K562 (cell line): ENCODE measurements around the gene SFXN2. TPM values are rescaled to one million over a fixed set of nuclear protein-coding genes. Genes with fewer than 3 reads are reported as not detected.

ENCODE experiments used
- ATAC-seq: fragments of 200-7000 bp; cut with Tn5 transposase; 3 replicates; pipeline ENCODE4 v1.9.1; 2020; ENCODE audit warnings: moderate library complexity
- BruUV-seq: library from RNA; stranded (reverse); fragments of 400-500 nt; replicated peaks from 2 replicates; lab custom pipeline; 2021; lab: Mats Ljungman, UMichigan
- CTCF ChIA-PET: fragments of 300-600 bp; formaldehyde crosslinking; extraction: SDS; loops from one replicate; lab custom pipeline; 2021; ENCODE audit warnings: low intra/inter-chr PET ratio; lab: Yijun Ruan, JAX
- POLR2A ChIA-PET: fragments of 300-600, 350-650 bp; sonication (Branson Sonifier 250); formaldehyde crosslinking; extraction: SDS; loops from one replicate; lab custom pipeline; 2021; ENCODE audit warnings: antibody characterized with exemption, inconsistent platforms; lab: Yijun Ruan, JAX
- DNase-seq, 4 experiments: peaks; one replicate each; pipeline versions ENCODE4 v3.0.0 to v3.0.0-alpha.2; 2011 to 2018; ENCODE audit warnings: low spot score in 3 of 4, mixed read lengths in 3 of 4; ENCODE audit errors: extremely low read depth in 1 of 4
- FAIRE-seq: peaks from 2 replicates; lab custom pipeline; 2011; peaks lifted over from hg19 to GRCh38; lab: Jason Lieb, UNC
- H2AFZ ChIP-seq: 2 replicates; pipeline ENCODE4 v1.6.0; 2011; ENCODE audit warnings: low read depth, low read length, control low read depth, inconsistent platforms
- H3K27ac ChIP-seq: fragments of 200-600 bp; 3 replicates; pipeline ENCODE4 v1.8.0; 2011; ENCODE audit warnings: low read depth, mild to moderate bottlenecking, control low read depth, inconsistent platforms, low read length, moderate library complexity, mixed read lengths; ENCODE audit errors: extremely low read depth
- H3K27me3 ChIP-seq, 2 experiments: fragments of 300-600 bp in 1 of 2; 2 replicates in 1 of 2; 3 replicates in 1 of 2; pipeline versions ENCODE4 v1.6.0 to v1.8.0; 2011; ENCODE audit warnings: inconsistent platforms in 2 of 2, low read length in 2 of 2, mild to moderate bottlenecking in 1 of 2, mixed read lengths in 1 of 2, moderate library complexity in 1 of 2; ENCODE audit not compliant: control insufficient read depth in 2 of 2, insufficient read depth in 2 of 2
- H3K36me3 ChIP-seq: fragments of 300-600 bp; 3 replicates; pipeline ENCODE4 v1.8.0; 2011; ENCODE audit warnings: mild to moderate bottlenecking, low read length, inconsistent platforms; ENCODE audit not compliant: control insufficient read depth, insufficient read depth
- H3K4me1 ChIP-seq, 2 experiments: fragments of 200-600 bp in 1 of 2; replicated peaks in 1 of 2; 2 replicates in 1 of 2; 3 replicates in 1 of 2; pipeline versions ENCODE4 v1.5.1 to v1.8.0; 2011; ENCODE audit warnings: inconsistent platforms in 2 of 2, low read length in 2 of 2, mild to moderate bottlenecking in 1 of 2, mixed read lengths in 1 of 2, moderate library complexity in 1 of 2; ENCODE audit not compliant: control insufficient read depth in 2 of 2, insufficient read depth in 2 of 2
- H3K4me2 ChIP-seq: 2 replicates; pipeline ENCODE4 v1.6.1; 2011; ENCODE audit warnings: low read length, control low read depth, inconsistent platforms, mixed read lengths; ENCODE audit not compliant: insufficient read depth
- H3K4me3 ChIP-seq: fragments of 200-600 bp; sonication (generic), shearing (Covaris generic); 2 replicates; pipeline ENCODE4 v1.5.1; 2016; ENCODE audit warnings: control low read depth, inconsistent platforms
- H3K79me2 ChIP-seq: fragments of 200-600 bp; 3 replicates; pipeline ENCODE4 v1.8.0; 2011; ENCODE audit warnings: low read length, inconsistent platforms; ENCODE audit not compliant: control insufficient read depth, insufficient read depth
- H3K9ac ChIP-seq, 2 experiments: 2 replicates each; pipeline versions ENCODE4 v1.6.0 to v1.6.1; 2011; ENCODE audit warnings: low read depth in 2 of 2, low read length in 2 of 2, control low read depth in 1 of 2, inconsistent platforms in 1 of 2, mild to moderate bottlenecking in 1 of 2, mixed read lengths in 1 of 2; ENCODE audit not compliant: insufficient read depth in 1 of 2
- H3K9me1 ChIP-seq: one replicate; pipeline ENCODE4 v1.6.0; 2011; ENCODE audit warnings: inconsistent platforms, mild to moderate bottlenecking, low read length, moderate library complexity; ENCODE audit not compliant: control insufficient read depth, insufficient read depth
- H3K9me3 ChIP-seq: replicated peaks from 2 replicates; pipeline ENCODE4 v1.5.1; 2011; ENCODE audit warnings: low read depth, low read length, inconsistent platforms; ENCODE audit not compliant: control insufficient read depth, insufficient read depth
- H4K20me1 ChIP-seq: replicated peaks from 2 replicates; pipeline ENCODE4 v1.6.1; 2011; ENCODE audit warnings: low read length, inconsistent platforms, mixed read lengths; ENCODE audit not compliant: control insufficient read depth, insufficient read depth
- MED1 ChIP-seq: sonication (generic); formaldehyde crosslinking; IDR thresholded peaks from 2 replicates; pipeline ENCODE4 v1.8.1; 2023; ENCODE audit warnings: missing genetic modification reagents, borderline replicate concordance
- NELFE ChIP-seq: IDR thresholded peaks from 2 replicates; pipeline ENCODE4 v1.6.1; 2011; ENCODE audit warnings: mild to moderate bottlenecking; ENCODE audit not compliant: insufficient read depth, insufficient read length
- OTX1 ChIP-seq: fragments of 450-650 bp; formaldehyde crosslinking; IDR thresholded peaks from 2 replicates; pipeline ENCODE4 v1.4.0; 2022; ENCODE audit warnings: mild to moderate bottlenecking
- RFX5 ChIP-seq: IDR thresholded peaks from 2 replicates; pipeline ENCODE4 v1.6.1; 2011; ENCODE audit warnings: low read depth, mild to moderate bottlenecking, improper control_type of control experiment, low read length
- ZFP36 ChIP-seq: fragments of 150-350 bp; IDR thresholded peaks from 2 replicates; pipeline ENCODE4 v1.6.1; 2018; ENCODE audit warnings: low read length, low read depth; ENCODE audit not compliant: partially characterized antibody
- WGBS: fragments of 100-300 bp; shearing (Covaris generic); methylation state at CpG from one replicate; pipeline ENCODE4 v1.1.6; 2016; ENCODE audit warnings: low coverage, mixed read lengths; ENCODE audit not compliant: insufficient coverage; ENCODE audit errors: missing lambda C conversion rate; 5-methylcytosine and 5-hydroxymethylcytosine counted together
- in situ Hi-C: fragments of 300-500 bp; cut with MboI; formaldehyde crosslinking; loops from 4 replicates; pipeline ENCODE4 v1.15.0; 2018; ENCODE audit warnings: inconsistent platforms, mixed read lengths
- intact Hi-C: fragments of 100-400 bp; cut with micrococcal nuclease; formaldehyde crosslinking; loops from 2 replicates; pipeline ENCODE4 v1.14.2; 2022
- polyA plus RNA-seq, 8 experiments: library from polyadenylated mRNA; depleted of rRNA in 4 of 8; stranded (reverse) in 5 of 8; unstranded in 3 of 8; fragments of >200 nt; fragmentation: Nextera tagmentation in 2 of 8; fragmentation: Illumina TruSeq in 1 of 8; extraction: Ambion mirVana in 2 of 8; extraction: Trizol in 1 of 8; gene quantifications; 2 replicates each; pipeline versions ENCODE4 v1.2.1 to v1.2.3, GENCODE V29; 2011 to 2014; ENCODE audit warnings: inconsistent platforms in 1 of 8, missing spikeins in 1 of 8
- total RNA-seq, 7 experiments: library from RNA; depleted of rRNA in 6 of 7; stranded (reverse); fragments of >200 nt in 6 of 7; fragmentation: Illumina TruSeq in 2 of 7; extraction: Trizol in 2 of 7; gene quantifications; 2 replicates each; pipeline versions ENCODE4 v1.2.1 to v1.2.3, GENCODE V29; 2011 to 2021; ENCODE audit warnings: low replicate concordance in 1 of 7
- TF ChIP-seq, protein P1 (sequence below): sonication (generic); formaldehyde crosslinking; IDR thresholded peaks from 2 replicates; pipeline ENCODE4 v1.8.0; 2022; ENCODE audit warnings: missing genetic modification reagents, mild to moderate bottlenecking, borderline replicate concordance

The SFXN2 gene
- total and polyA plus RNA-seq, 9 of the 15 experiments (the other 6 are each of a cell fraction or from before 2014, with no cell fraction given): 7.3 to 23.8 (median 15.7) TPM

DNA sequence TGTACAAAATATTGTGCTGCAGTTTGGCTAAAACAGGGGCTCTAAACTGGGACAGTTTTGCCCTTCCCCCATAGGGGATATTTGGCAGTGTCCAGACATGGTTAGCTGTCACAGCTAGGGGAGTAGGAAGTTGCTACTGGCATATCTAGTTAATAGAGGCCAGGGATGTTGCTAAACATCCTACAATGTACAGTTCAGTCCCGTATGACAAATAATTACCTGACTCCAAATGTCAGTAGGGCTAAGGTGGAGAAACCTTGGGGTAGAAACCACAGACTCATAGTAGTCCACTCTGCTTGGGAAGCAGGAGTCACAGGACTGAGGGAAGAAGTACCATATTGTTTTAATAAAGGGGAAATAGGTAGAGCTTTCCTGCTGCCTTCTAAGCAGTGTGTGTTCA lies 69.1 kb downstream of the SFXN2 start:
- Histone ChIP-seq H4K20me1 (no peaks in the 10 kb centered on the region), H3K79me2 (peaks cover 22% of the 10 kb centered on the region), H3K27me3 (no peaks in the 10 kb centered on the region), H3K36me3 (peaks cover 4% of the 10 kb centered on the region; the same call in 1 of the 3 replicates), H3K4me3 (no peak overlapping the region), H3K4me2 (no peak overlapping the region), H3K9me3 (no peaks in the 10 kb centered on the region), H3K9ac (no peak overlapping the region), H3K4me1 (peaks cover 27 to 51% of the 10 kb centered on the region in 2 experiments), H2AFZ (no peak overlapping the region), H3K27ac (no peak overlapping the region), H3K9me1 (no peaks in the 10 kb centered on the region)
- FAIRE-seq: no peak
- ATAC-seq: 0 out of 3 replicates have a peak, but pooled peaks have one; percentile 7
- ChIA-PET CTCF (no interaction called here), POLR2A (interaction anchor here (0.6 kb wide), 1 partner anchor 13 kb away, joined by 3 read pairs; no protein-coding TSS in a partner anchor)
- TF ChIP-seq OTX1 (no peak), ZFP36 (no peak), NELFE (no peak), RFX5 (no peak), MED1 (CRISPR knock-in tag) (no peak)
- TF ChIP-seq, protein P1, sequence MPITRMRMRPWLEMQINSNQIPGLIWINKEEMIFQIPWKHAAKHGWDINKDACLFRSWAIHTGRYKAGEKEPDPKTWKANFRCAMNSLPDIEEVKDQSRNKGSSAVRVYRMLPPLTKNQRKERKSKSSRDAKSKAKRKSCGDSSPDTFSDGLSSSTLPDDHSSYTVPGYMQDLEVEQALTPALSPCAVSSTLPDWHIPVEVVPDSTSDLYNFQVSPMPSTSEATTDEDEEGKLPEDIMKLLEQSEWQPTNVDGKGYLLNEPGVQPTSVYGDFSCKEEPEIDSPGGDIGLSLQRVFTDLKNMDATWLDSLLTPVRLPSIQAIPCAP (CRISPR knock-in tag): no peak
- no peak for DNase-seq
- no TSS peak for BruUV-seq
- WGBS: 60% methylated on average over 1 of the region's 1 CpG
- intact Hi-C loops (no loop called here), in situ Hi-C loops (no loop called here)
